ENCODE data around the gene ZNF668. TPM values are rescaled to one million over a fixed set of nuclear protein-coding genes. Genes with fewer than 3 reads are reported as not detected.

Gene ZNF668
- total and polyA plus RNA-seq, 2 of the 13 experiments (the other 11 are each of a cell fraction or from before 2014, with no cell fraction given): 3.8 to 9.8 TPM

DNA sequence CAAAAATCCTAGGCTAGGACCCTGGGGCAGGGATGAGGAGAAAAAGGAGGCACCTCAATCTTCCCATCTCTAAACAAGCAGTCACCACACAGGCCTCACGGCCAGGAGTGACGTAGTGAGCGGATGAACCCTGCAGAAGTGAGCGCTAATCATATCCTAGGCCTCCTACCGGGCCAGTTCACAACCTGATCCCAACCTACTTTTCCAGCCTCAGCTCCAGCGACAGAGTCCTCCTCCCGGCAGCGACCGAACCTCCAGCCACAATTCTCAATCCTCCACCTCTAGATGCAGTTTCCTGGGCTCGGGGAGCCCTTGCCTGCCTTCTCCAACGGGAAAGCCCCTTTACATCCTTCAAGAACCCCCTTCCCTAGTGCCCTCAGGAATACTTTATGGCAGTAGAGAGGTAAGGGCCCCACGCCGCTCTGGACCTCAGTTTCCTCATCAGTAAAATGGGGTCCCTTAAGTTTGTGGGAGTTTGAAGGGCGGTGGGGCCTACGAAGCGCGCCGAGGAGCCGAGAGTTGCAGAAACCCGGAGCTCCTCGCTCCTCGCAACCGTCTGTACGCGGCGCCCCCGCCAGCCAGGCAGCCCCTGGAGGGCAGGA, 1.4 kb downstream of the ZNF668 start (continued):
- TF ChIP-seq, protein P1, sequence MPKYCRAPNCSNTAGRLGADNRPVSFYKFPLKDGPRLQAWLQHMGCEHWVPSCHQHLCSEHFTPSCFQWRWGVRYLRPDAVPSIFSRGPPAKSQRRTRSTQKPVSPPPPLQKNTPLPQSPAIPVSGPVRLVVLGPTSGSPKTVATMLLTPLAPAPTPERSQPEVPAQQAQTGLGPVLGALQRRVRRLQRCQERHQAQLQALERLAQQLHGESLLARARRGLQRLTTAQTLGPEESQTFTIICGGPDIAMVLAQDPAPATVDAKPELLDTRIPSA (CRISPR knock-in tag; IDR thresholded peaks at IDR 0.05; ENCODE audit: borderline replicate concordance): no peak
- TF ChIP-seq ZNF34 (CRISPR knock-in tag; IDR thresholded peaks at IDR 0.05; ENCODE audit: borderline replicate concordance) (no peak), ZNF431 (CRISPR knock-in tag; IDR thresholded peaks at IDR 0.05; ENCODE audit: borderline replicate concordance, low read depth) (no peak), ZNF777 (CRISPR knock-in tag; IDR thresholded peaks at IDR 0.05) (no peak), KAT2B (IDR thresholded peaks at IDR 0.05; ENCODE audit: borderline replicate concordance, low read depth, low read length) (no peak), ATAD3A (CRISPR knock-in tag; IDR thresholded peaks at IDR 0.05) (no peak), TARDBP (CRISPR knock-in tag; IDR thresholded peaks at IDR 0.05) (peak; percentile 0; the same call in 1 of the 2 replicates), IRF2 (CRISPR knock-in tag; IDR thresholded peaks at IDR 0.05) (no peak), ZNF354B (CRISPR knock-in tag; IDR thresholded peaks at IDR 0.05) (no peak), ATF7-NPFF (CRISPR knock-in tag; IDR thresholded peaks at IDR 0.05; ENCODE audit: low read depth) (no peak), ZSCAN20 (CRISPR knock-in tag; IDR thresholded peaks at IDR 0.05; ENCODE audit: borderline replicate concordance) (no peak), KLF16 (CRISPR knock-in tag; IDR thresholded peaks at IDR 0.05) (no peak)
- TF ChIP-seq, protein P2, sequence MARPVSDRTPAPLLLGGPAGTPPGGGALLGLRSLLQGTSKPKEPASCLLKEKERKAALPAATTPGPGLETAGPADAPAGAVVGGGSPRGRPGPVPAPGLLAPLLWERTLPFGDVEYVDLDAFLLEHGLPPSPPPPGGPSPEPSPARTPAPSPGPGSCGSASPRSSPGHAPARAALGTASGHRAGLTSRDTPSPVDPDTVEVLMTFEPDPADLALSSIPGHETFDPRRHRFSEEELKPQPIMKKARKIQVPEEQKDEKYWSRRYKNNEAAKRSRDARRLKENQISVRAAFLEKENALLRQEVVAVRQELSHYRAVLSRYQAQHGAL (CRISPR knock-in tag; IDR thresholded peaks at IDR 0.05; ENCODE audit: not compliant biosample characterization): peak; percentile 36
- TF ChIP-seq, protein P3, sequence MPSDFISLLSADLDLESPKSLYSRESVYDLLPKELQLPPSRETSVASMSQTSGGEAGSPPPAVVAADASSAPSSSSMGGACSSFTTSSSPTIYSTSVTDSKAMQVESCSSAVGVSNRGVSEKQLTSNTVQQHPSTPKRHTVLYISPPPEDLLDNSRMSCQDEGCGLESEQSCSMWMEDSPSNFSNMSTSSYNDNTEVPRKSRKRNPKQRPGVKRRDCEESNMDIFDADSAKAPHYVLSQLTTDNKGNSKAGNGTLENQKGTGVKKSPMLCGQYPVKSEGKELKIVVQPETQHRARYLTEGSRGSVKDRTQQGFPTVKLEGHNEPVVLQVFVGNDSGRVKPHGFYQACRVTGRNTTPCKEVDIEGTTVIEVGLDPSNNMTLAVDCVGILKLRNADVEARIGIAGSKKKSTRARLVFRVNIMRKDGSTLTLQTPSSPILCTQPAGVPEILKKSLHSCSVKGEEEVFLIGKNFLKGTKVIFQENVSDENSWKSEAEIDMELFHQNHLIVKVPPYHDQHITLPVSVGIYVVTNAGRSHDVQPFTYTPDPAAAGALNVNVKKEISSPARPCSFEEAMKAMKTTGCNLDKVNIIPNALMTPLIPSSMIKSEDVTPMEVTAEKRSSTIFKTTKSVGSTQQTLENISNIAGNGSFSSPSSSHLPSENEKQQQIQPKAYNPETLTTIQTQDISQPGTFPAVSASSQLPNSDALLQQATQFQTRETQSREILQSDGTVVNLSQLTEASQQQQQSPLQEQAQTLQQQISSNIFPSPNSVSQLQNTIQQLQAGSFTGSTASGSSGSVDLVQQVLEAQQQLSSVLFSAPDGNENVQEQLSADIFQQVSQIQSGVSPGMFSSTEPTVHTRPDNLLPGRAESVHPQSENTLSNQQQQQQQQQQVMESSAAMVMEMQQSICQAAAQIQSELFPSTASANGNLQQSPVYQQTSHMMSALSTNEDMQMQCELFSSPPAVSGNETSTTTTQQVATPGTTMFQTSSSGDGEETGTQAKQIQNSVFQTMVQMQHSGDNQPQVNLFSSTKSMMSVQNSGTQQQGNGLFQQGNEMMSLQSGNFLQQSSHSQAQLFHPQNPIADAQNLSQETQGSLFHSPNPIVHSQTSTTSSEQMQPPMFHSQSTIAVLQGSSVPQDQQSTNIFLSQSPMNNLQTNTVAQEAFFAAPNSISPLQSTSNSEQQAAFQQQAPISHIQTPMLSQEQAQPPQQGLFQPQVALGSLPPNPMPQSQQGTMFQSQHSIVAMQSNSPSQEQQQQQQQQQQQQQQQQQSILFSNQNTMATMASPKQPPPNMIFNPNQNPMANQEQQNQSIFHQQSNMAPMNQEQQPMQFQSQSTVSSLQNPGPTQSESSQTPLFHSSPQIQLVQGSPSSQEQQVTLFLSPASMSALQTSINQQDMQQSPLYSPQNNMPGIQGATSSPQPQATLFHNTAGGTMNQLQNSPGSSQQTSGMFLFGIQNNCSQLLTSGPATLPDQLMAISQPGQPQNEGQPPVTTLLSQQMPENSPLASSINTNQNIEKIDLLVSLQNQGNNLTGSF (CRISPR knock-in tag; IDR thresholded peaks at IDR 0.05): no peak
- TF ChIP-seq, protein P4, sequence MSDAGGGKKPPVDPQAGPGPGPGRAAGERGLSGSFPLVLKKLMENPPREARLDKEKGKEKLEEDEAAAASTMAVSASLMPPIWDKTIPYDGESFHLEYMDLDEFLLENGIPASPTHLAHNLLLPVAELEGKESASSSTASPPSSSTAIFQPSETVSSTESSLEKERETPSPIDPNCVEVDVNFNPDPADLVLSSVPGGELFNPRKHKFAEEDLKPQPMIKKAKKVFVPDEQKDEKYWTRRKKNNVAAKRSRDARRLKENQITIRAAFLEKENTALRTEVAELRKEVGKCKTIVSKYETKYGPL (CRISPR knock-in tag; IDR thresholded peaks at IDR 0.05): peak; percentile 14; the same call in 1 of the 2 replicates
- TF ChIP-seq, protein P5, sequence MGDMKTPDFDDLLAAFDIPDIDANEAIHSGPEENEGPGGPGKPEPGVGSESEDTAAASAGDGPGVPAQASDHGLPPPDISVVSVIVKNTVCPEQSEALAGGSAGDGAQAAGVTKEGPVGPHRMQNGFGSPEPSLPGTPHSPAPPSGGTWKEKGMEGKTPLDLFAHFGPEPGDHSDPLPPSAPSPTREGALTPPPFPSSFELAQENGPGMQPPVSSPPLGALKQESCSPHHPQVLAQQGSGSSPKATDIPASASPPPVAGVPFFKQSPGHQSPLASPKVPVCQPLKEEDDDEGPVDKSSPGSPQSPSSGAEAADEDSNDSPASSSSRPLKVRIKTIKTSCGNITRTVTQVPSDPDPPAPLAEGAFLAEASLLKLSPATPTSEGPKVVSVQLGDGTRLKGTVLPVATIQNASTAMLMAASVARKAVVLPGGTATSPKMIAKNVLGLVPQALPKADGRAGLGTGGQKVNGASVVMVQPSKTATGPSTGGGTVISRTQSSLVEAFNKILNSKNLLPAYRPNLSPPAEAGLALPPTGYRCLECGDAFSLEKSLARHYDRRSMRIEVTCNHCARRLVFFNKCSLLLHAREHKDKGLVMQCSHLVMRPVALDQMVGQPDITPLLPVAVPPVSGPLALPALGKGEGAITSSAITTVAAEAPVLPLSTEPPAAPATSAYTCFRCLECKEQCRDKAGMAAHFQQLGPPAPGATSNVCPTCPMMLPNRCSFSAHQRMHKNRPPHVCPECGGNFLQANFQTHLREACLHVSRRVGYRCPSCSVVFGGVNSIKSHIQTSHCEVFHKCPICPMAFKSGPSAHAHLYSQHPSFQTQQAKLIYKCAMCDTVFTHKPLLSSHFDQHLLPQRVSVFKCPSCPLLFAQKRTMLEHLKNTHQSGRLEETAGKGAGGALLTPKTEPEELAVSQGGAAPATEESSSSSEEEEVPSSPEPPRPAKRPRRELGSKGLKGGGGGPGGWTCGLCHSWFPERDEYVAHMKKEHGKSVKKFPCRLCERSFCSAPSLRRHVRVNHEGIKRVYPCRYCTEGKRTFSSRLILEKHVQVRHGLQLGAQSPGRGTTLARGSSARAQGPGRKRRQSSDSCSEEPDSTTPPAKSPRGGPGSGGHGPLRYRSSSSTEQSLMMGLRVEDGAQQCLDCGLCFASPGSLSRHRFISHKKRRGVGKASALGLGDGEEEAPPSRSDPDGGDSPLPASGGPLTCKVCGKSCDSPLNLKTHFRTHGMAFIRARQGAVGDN (CRISPR knock-in tag; IDR thresholded peaks at IDR 0.05): no peak
- TF ChIP-seq, protein P6, sequence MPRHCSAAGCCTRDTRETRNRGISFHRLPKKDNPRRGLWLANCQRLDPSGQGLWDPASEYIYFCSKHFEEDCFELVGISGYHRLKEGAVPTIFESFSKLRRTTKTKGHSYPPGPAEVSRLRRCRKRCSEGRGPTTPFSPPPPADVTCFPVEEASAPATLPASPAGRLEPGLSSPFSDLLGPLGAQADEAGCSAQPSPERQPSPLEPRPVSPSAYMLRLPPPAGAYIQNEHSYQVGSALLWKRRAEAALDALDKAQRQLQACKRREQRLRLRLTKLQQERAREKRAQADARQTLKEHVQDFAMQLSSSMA (CRISPR knock-in tag; IDR thresholded peaks at IDR 0.05): no peak

Data from HepG2 (cell line).